B cell (primary cell): ENCODE data around the gene YOD1. TPM values are rescaled to one million over a fixed set of nuclear protein-coding genes. Genes with fewer than 3 reads are reported as not detected.

ENCODE experiments used
- ATAC-seq: fragments of 200-7000 bp; cut with Tn5 transposase; one replicate; pipeline ENCODE4 v1.10.0; 2021; ENCODE audit warnings: low read depth, mild to moderate bottlenecking, moderate number of reproducible peaks, moderate library complexity
- CTCF ChIA-PET: fragments of 350-600 bp; sonication (Branson Sonifier 250); formaldehyde crosslinking; loops from one replicate; lab custom pipeline; 2021; ENCODE audit warnings: antibody characterized with exemption, inconsistent platforms; lab: Charles Lee
- POLR2A ChIA-PET: fragments of 350-600 bp; sonication (Branson Sonifier 250); formaldehyde crosslinking; loops from one replicate; lab custom pipeline; 2021; ENCODE audit warnings: antibody characterized with exemption; lab: Charles Lee
- DNase-seq: peaks from one replicate; pipeline ENCODE4 v3.0.0; 2013
- H2AFZ ChIP-seq: 2 replicates; pipeline ENCODE4 v1.6.1; 2012; ENCODE audit warnings: mild to moderate bottlenecking, low read depth, low read length; ENCODE audit not compliant: insufficient read depth, poor library complexity, severe bottlenecking
- H3K27ac ChIP-seq, 2 donors: 1 replicate in 1 of 2; 2 replicates in 1 of 2; pipeline ENCODE4 v1.5.1; 2012 to 2013; ENCODE audit warnings: low read length in 2 of 2, mild to moderate bottlenecking in 2 of 2, moderate library complexity in 1 of 2
- H3K27me3 ChIP-seq, 4 experiments: fragments of 200-600 bp in 1 of 4; sonication (generic) in 1 of 4; replicated peaks in 1 of 4; 1 replicate in 2 of 4; 2 replicates in 2 of 4; pipeline versions ENCODE4 v1.6.1 to v1.7.0; 2013 to 2016; ENCODE audit warnings: low read length in 3 of 4, mild to moderate bottlenecking in 2 of 4, mixed read lengths in 1 of 4, moderate library complexity in 1 of 4; ENCODE audit not compliant: insufficient read depth in 4 of 4, control insufficient read depth in 3 of 4; ENCODE audit errors: control extremely low read depth in 1 of 4
- H3K36me3 ChIP-seq, 2 experiments: replicated peaks in 1 of 2; 1 replicate in 1 of 2; 2 replicates in 1 of 2; pipeline versions ENCODE4 v1.6.1 to v1.7.1; 2013; ENCODE audit warnings: low read length in 1 of 2; ENCODE audit not compliant: insufficient read depth in 2 of 2, control insufficient read depth in 1 of 2; ENCODE audit errors: control extremely low read depth in 1 of 2, extremely low read depth in 1 of 2
- H3K4me1 ChIP-seq, 2 donors: fragments of 200-600 bp in 1 of 2; sonication (generic) in 1 of 2; 1 replicate in 1 of 2; 2 replicates in 1 of 2; pipeline versions ENCODE4 v1.5.1 to v1.6.1; 2013 to 2017; ENCODE audit warnings: low read length in 2 of 2; ENCODE audit not compliant: control insufficient read depth in 2 of 2, insufficient read depth in 2 of 2
- H3K4me2 ChIP-seq: replicated peaks from 2 replicates; pipeline ENCODE3; 2012; ENCODE audit warnings: mild to moderate bottlenecking, low read depth, low read length; ENCODE audit not compliant: poor library complexity, severe bottlenecking
- H3K4me3 ChIP-seq, 5 experiments: fragments of 200-600 bp in 1 of 5; sonication (generic) in 1 of 5; 1 replicate in 3 of 5; 2 replicates in 2 of 5; pipeline versions ENCODE4 v1.5.1 to v1.7.0; 2011 to 2016; ENCODE audit warnings: low read length in 4 of 5, mild to moderate bottlenecking in 4 of 5, low read depth in 2 of 5, control low read depth in 1 of 5, moderate library complexity in 1 of 5; ENCODE audit not compliant: insufficient read depth in 1 of 5; ENCODE audit errors: control extremely low read depth in 1 of 5, extremely low read depth in 1 of 5
- H3K79me2 ChIP-seq: fragments of 200-600 bp; sonication (generic); one replicate; pipeline ENCODE4 v1.6.0; 2016; ENCODE audit warnings: low read length; ENCODE audit not compliant: control insufficient read depth, insufficient read depth
- H3K9ac ChIP-seq: fragments of 200-600 bp; sonication (generic); 2 replicates; pipeline ENCODE4 v1.6.1; 2017; ENCODE audit warnings: mild to moderate bottlenecking, low read length, moderate library complexity
- H3K9me3 ChIP-seq, 3 donors: one replicate each; pipeline versions ENCODE4 v1.6.1 to v1.7.1; 2013; ENCODE audit warnings: low read length in 2 of 3; ENCODE audit not compliant: control insufficient read depth in 2 of 3, insufficient read depth in 1 of 3; ENCODE audit errors: control extremely low read depth in 1 of 3
- H4K20me1 ChIP-seq: 2 replicates; pipeline ENCODE4 v1.6.0; 2012; ENCODE audit warnings: mild to moderate bottlenecking, low read length; ENCODE audit not compliant: insufficient read depth, control insufficient read depth, poor library complexity, severe bottlenecking
- H3K27ac Mint-ChIP-seq: one replicate; pipeline ENCODE4 v1.8.0; 2021; ENCODE audit warnings: mixed read lengths
- H3K27me3 Mint-ChIP-seq: one replicate; pipeline ENCODE4 v1.8.0; 2021; ENCODE audit warnings: mixed read lengths
- H3K4me1 Mint-ChIP-seq: one replicate; pipeline ENCODE4 v1.8.0; 2021; ENCODE audit warnings: mixed read lengths
- H3K4me3 Mint-ChIP-seq: one replicate; pipeline ENCODE4 v1.8.0; 2021; ENCODE audit warnings: mixed read lengths
- H3K9me3 Mint-ChIP-seq: one replicate; pipeline ENCODE4 v1.8.0; 2022; ENCODE audit warnings: mixed read lengths; ENCODE audit not compliant: insufficient read depth
- CTCF ChIP-seq: fragments of 200-600 bp; IDR thresholded peaks from one replicate; pipeline ENCODE4 v1.8.0; 2022; ENCODE audit warnings: antibody characterized with exemption, mild to moderate bottlenecking
- EZH2 ChIP-seq: IDR thresholded peaks from 2 replicates; pipeline ENCODE4 v1.6.1; 2012; ENCODE audit warnings: borderline replicate concordance, low read depth, mild to moderate bottlenecking, moderate library complexity, low read length; ENCODE audit not compliant: insufficient read depth, poor library complexity, severe bottlenecking
- WGBS: methylation state at CpG from one replicate; pipeline ENCODE4 v1.1.5; 2013; ENCODE audit warnings: missing lambda C conversion rate; ENCODE audit not compliant: insufficient coverage; 5-methylcytosine and 5-hydroxymethylcytosine counted together
- intact Hi-C: fragments of 100-400 bp; cut with micrococcal nuclease; formaldehyde crosslinking; loops from one replicate; pipeline ENCODE4 v1.10.0; 2022
- polyA plus RNA-seq: library from polyadenylated mRNA; depleted of rRNA; stranded (reverse); fragments of >200 nt; gene quantifications from 2 replicates; pipeline ENCODE4 v1.2.3, GENCODE V29; 2012
- total RNA-seq, 2 donors: library from RNA; stranded (reverse); fragments of 120-200 nt in 1 of 2; gene quantifications; 1 replicate in 1 of 2; 2 replicates in 1 of 2; pipeline versions ENCODE4 v1.2.3 to v1.2.4, GENCODE V29; 2013 to 2022

The YOD1 gene
- total and polyA plus RNA-seq, 2 donors (not counting 1 experiment from before 2014, with no cell fraction given) = 2.3 to 9.4 TPM

DNA sequence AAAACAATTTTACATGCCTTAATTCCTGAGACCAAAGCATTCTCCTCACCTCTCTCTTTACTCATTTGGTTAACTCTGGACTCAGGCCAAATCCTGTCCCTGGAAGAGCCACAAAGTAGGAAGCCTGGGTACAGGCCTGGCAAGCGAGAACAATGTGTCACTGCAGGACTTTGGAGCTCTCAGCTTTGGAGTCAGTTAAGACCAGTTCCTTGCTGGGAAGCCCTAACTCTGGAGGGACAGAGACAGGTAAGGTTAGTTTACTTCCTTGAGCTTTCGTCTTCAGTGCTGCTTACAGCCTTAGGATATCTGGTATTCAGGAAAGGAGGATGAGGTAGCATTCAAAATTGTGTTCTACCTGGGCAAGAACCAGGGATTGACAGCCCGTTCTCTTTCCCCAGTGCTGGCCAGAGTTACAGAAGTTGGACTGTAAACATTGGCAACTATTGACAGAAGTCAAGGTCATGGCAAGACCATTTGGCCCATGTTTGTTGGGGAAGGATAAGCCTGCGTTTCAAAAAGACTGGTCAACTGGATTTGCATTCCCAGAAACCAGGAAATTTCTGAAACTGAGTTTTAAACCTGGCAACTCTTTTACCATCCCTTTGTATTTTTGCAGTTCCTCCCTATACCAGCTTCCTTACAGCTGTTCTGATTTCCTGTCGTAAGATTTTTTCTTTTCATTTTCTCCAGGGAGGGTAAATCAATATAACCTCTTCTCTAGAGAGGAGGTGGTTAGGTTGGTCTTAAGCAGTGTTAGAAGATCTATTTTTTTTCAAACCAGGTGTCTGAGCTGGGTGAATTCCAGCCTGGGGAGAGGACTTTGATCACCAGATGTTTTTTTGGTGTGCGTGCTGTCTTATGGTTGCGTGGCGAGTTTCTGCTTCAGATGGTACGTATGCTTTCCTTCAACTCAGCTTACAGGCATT lies 38.0 kb upstream of the YOD1 start, which contains the start of gene C4BPB:
Gene C4BPB (plus strand): TSS at position 160 of the 926 bp plus-strand sequence. CDS start 672 bp downstream, at position 832.
- H3K9ac ChIP-seq = peak within 1 kb of the TSS; percentile 61
- Mint-ChIP-seq H3K4me3 (peak within 1 kb of the TSS; percentile 86), H3K9me3 (no peaks in the 10 kb centered on the region), H3K27ac (peak within 1 kb of the TSS; percentile 60), H3K4me1 (peaks cover 13% of the 10 kb centered on the region), H3K27me3 (no peaks in the 10 kb centered on the region)
- WGBS = 100% methylated on average over 3 of the region's 9 CpGs
- H2AFZ ChIP-seq = peak within 1 kb of the TSS; percentile 75
- POLR2A ChIA-PET = no interaction called here
- peak; percentile 55 for DNase-seq
- no peaks in the 10 kb centered on the region for H3K27me3 ChIP-seq
- H3K4me1 ChIP-seq = peaks cover 14 to 15% of the 10 kb centered on the region in 2 donors
- H3K36me3 ChIP-seq = no peaks in the 10 kb centered on the region
- H3K4me3 ChIP-seq = peak within 1 kb of the TSS; percentile 11 to 58 (median 37)
- peak within 1 kb of the TSS in 1 of 2 donors; percentile 50 for H3K27ac ChIP-seq
- intact Hi-C loops = no loop called here
- peak; percentile 28 for ATAC-seq
- TF ChIP-seq CTCF (no peak), EZH2 (no peak)
- peak within 1 kb of the TSS; percentile 65 for H3K4me2 ChIP-seq
- no peaks in the 10 kb centered on the region for H3K79me2 ChIP-seq
- no peaks in the 10 kb centered on the region for H4K20me1 ChIP-seq
- H3K9me3 ChIP-seq = no peaks in the 10 kb centered on the region
- CTCF ChIA-PET = interaction anchor here (1.0 to 13.0 kb wide), 5 partner anchors 10 to 412 kb away, joined by 3 to 209 read pairs (median 8); no protein-coding TSS in a partner anchor

- no CpG with 5 or more reads among the region's 2 CpGs for WGBS
- Mint-ChIP-seq H3K4me3 (no peak overlapping the region), H3K27me3 (no peaks in the 10 kb centered on the region), H3K27ac (no peak overlapping the region), H3K9me3 (no peaks in the 10 kb centered on the region), H3K4me1 (peaks cover 13% of the 10 kb centered on the region)
- H3K79me2 ChIP-seq = no peaks in the 10 kb centered on the region
- intact Hi-C loops = no loop called here
- H3K9me3 ChIP-seq = no peaks in the 10 kb centered on the region
- H3K27me3 ChIP-seq = no peaks in the 10 kb centered on the region
- H3K4me3 ChIP-seq = no peak overlapping the region
- peaks cover 14 to 15% of the 10 kb centered on the region in 2 donors for H3K4me1 ChIP-seq
- H3K9ac ChIP-seq = no peak overlapping the region
- no peak overlapping the region for H3K4me2 ChIP-seq
- ATAC-seq (no peak), DNase-seq (no peak)
- H3K27ac ChIP-seq = no peak overlapping the region
- H3K36me3 ChIP-seq = no peaks in the 10 kb centered on the region
- H2AFZ ChIP-seq = peak overlapping the region; percentile 75
- no peaks in the 10 kb centered on the region for H4K20me1 ChIP-seq
- ChIA-PET POLR2A (no interaction called here), CTCF (interaction anchor here (2.0 to 13.0 kb wide), 3 partner anchors 93 to 412 kb away, joined by 4 to 209 read pairs (median 18); no protein-coding TSS in a partner anchor)
- TF ChIP-seq EZH2 (no peak), CTCF (no peak)
These were observed 37.2 kb upstream of the YOD1 start for GRCh38 chr1:207088161-207088560.
